Activated T-cell treated with anti-CD3 and anti-CD28 coated beads, Interleukin-2, amount 50 U/mL, for 24 hours (primary cell): ENCODE measurements around the gene MS4A13.
"Not testable (repeated sequence)": the region's sequence is repeated elsewhere in the genome, so short reads cannot be mapped to it uniquely, and the experiment has no call there.

ENCODE experiments used
- DNase-seq: peaks from one replicate; pipeline ENCODE4 v3.0.0-alpha.2; 2020
- H3K27ac Mint-ChIP-seq: 2 replicates; pipeline ENCODE4 v1.8.0; 2020; ENCODE audit warnings: mild to moderate bottlenecking, mixed read lengths
- H3K27me3 Mint-ChIP-seq: 2 replicates; pipeline ENCODE4 v1.8.0; 2020; ENCODE audit warnings: mixed read lengths
- H3K36me3 Mint-ChIP-seq: 2 replicates; pipeline ENCODE4 v1.8.0; 2020; ENCODE audit warnings: low read depth, mixed read lengths
- H3K4me1 Mint-ChIP-seq: 2 replicates; pipeline ENCODE4 v1.8.0; 2020; ENCODE audit warnings: low read depth, mixed read lengths
- H3K4me3 Mint-ChIP-seq: 2 replicates; pipeline ENCODE4 v1.8.0; 2020; ENCODE audit warnings: mild to moderate bottlenecking, moderate library complexity, mixed read lengths
- H3K9me3 Mint-ChIP-seq: 2 replicates; pipeline ENCODE4 v1.8.0; 2020; ENCODE audit warnings: mixed read lengths

Gene MS4A13

GRCh38 chr11:60515144-60515855, at the start of gene MS4A13:
TSS of gene MS4A13 (plus strand) at chr11:60515392. CDS start at chr11:60518084, 2,692 bp downstream.
- H3K9me3 Mint-ChIP-seq, result no peaks in the 10 kb centered on the region
- H3K4me3 Mint-ChIP-seq, result no peak within 1 kb of the TSS
- no peaks in the 10 kb centered on the region for H3K36me3 Mint-ChIP-seq
- no peaks in the 10 kb centered on the region for H3K4me1 Mint-ChIP-seq
- H3K27me3 Mint-ChIP-seq, result peaks cover 56% of the 10 kb centered on the region
- DNase-seq, result no peak
- no peak within 1 kb of the TSS for H3K27ac Mint-ChIP-seq

GRCh38 chr11:60468829-60469228, 46.4 kb upstream of the MS4A13 start:
- H3K4me3 Mint-ChIP-seq, result no peak overlapping the region
- H3K27ac Mint-ChIP-seq, result no peak overlapping the region
- peaks cover 52% of the 10 kb centered on the region for H3K27me3 Mint-ChIP-seq
- H3K4me1 Mint-ChIP-seq, result no peaks in the 10 kb centered on the region
- no peaks in the 10 kb centered on the region for H3K36me3 Mint-ChIP-seq
- H3K9me3 Mint-ChIP-seq, result no peaks in the 10 kb centered on the region
- DNase-seq, result no peak

- no peaks in the 10 kb centered on the region for H3K4me1 Mint-ChIP-seq
- H3K4me3 Mint-ChIP-seq, result no peak overlapping the region
- H3K27me3 Mint-ChIP-seq, result peaks cover 43% of the 10 kb centered on the region
- no peak for DNase-seq
- H3K36me3 Mint-ChIP-seq, result no peaks in the 10 kb centered on the region
- no peaks in the 10 kb centered on the region for H3K9me3 Mint-ChIP-seq
- no peak overlapping the region for H3K27ac Mint-ChIP-seq
Observed at GRCh38 chr11:60469723-60470122, 45.5 kb upstream of the MS4A13 start.

GRCh38 chr11:60477035-60477445, 38.2 kb upstream of the MS4A13 start:
- Mint-ChIP-seq H3K9me3 (no peaks in the 10 kb centered on the region), H3K4me1 (no peaks in the 10 kb centered on the region), H3K4me3 (no peak overlapping the region), H3K36me3 (no peaks in the 10 kb centered on the region), H3K27ac (no peak overlapping the region), H3K27me3 (peaks cover 16% of the 10 kb centered on the region)
- no peak for DNase-seq

GRCh38 chr11:60482361-60482760, 32.8 kb upstream of the MS4A13 start:
- Mint-ChIP-seq H3K36me3 (no peaks in the 10 kb centered on the region), H3K27me3 (peaks cover 4% of the 10 kb centered on the region), H3K9me3 (no peaks in the 10 kb centered on the region), H3K4me3 (no peak overlapping the region), H3K27ac (no peak overlapping the region), H3K4me1 (peaks cover 6% of the 10 kb centered on the region)
- no peak for DNase-seq

GRCh38 chr11:60485987-60486386, 29.2 kb upstream of the MS4A13 start:
- Mint-ChIP-seq H3K4me3 (no peak overlapping the region), H3K27ac (no peak overlapping the region), H3K36me3 (no peaks in the 10 kb centered on the region), H3K4me1 (peaks cover 6% of the 10 kb centered on the region), H3K27me3 (peaks cover 4% of the 10 kb centered on the region), H3K9me3 (no peaks in the 10 kb centered on the region)
- no peak for DNase-seq

- Mint-ChIP-seq H3K27me3 (peaks cover 42% of the 10 kb centered on the region), H3K9me3 (no peaks in the 10 kb centered on the region), H3K36me3 (no peaks in the 10 kb centered on the region), H3K4me3 (no peak within 1 kb of the TSS), H3K27ac (no peak within 1 kb of the TSS), H3K4me1 (no peaks in the 10 kb centered on the region)
- DNase-seq, result no peak
Observed at GRCh38 chr11:60492488-60493009, 22.6 kb upstream of the MS4A13 start, which contains the start of gene MS4A12. TSS of gene MS4A12 (plus strand) at chr11:60492778. CDS start at chr11:60497319, 4,541 bp downstream.

GRCh38 chr11:60493454-60493853, 21.7 kb upstream of the MS4A13 start:
- Mint-ChIP-seq H3K9me3 (no peaks in the 10 kb centered on the region), H3K4me1 (no peaks in the 10 kb centered on the region), H3K36me3 (no peaks in the 10 kb centered on the region), H3K27ac (no peak overlapping the region), H3K4me3 (no peak overlapping the region), H3K27me3 (peaks cover 47% of the 10 kb centered on the region)
- no peak for DNase-seq

- peaks cover 83% of the 10 kb centered on the region for H3K27me3 Mint-ChIP-seq
- no peak for DNase-seq
- no peaks in the 10 kb centered on the region for H3K4me1 Mint-ChIP-seq
- H3K4me3 Mint-ChIP-seq, result no peak overlapping the region
- no peaks in the 10 kb centered on the region for H3K36me3 Mint-ChIP-seq
- H3K9me3 Mint-ChIP-seq, result no peaks in the 10 kb centered on the region
- H3K27ac Mint-ChIP-seq, result no peak overlapping the region
Observed at GRCh38 chr11:60498399-60498798, 16.8 kb upstream of the MS4A13 start.

- Mint-ChIP-seq H3K4me1 (peaks cover 2% of the 10 kb centered on the region), H3K27ac (no peak overlapping the region), H3K27me3 (peaks cover 82% of the 10 kb centered on the region), H3K9me3 (no peaks in the 10 kb centered on the region), H3K36me3 (no peaks in the 10 kb centered on the region), H3K4me3 (no peak overlapping the region)
- no peak for DNase-seq
Observed at GRCh38 chr11:60498853-60499252, 16.3 kb upstream of the MS4A13 start.

- H3K9me3 Mint-ChIP-seq, result no peaks in the 10 kb centered on the region
- peaks cover 75% of the 10 kb centered on the region for H3K27me3 Mint-ChIP-seq
- H3K4me1 Mint-ChIP-seq, result peaks cover 14% of the 10 kb centered on the region
- no peaks in the 10 kb centered on the region for H3K36me3 Mint-ChIP-seq
- H3K27ac Mint-ChIP-seq, result no peak overlapping the region
- DNase-seq, result no peak
- H3K4me3 Mint-ChIP-seq, result no peak overlapping the region
Observed at GRCh38 chr11:60500276-60500910, 14.8 kb upstream of the MS4A13 start.

- peaks cover 76% of the 10 kb centered on the region for H3K27me3 Mint-ChIP-seq
- H3K27ac Mint-ChIP-seq, result no peak overlapping the region
- no peak overlapping the region for H3K4me3 Mint-ChIP-seq
- no peak for DNase-seq
- H3K4me1 Mint-ChIP-seq, result peaks cover 14% of the 10 kb centered on the region
- H3K36me3 Mint-ChIP-seq, result no peaks in the 10 kb centered on the region
- H3K9me3 Mint-ChIP-seq, result no peaks in the 10 kb centered on the region
Observed at GRCh38 chr11:60502221-60502775, 12.9 kb upstream of the MS4A13 start.

GRCh38 chr11:60504219-60504905, 10.8 kb upstream of the MS4A13 start:
- Mint-ChIP-seq H3K27me3 (peaks cover 68% of the 10 kb centered on the region), H3K4me1 (peaks cover 14% of the 10 kb centered on the region), H3K27ac (peak overlapping the region; percentile 59), H3K9me3 (peaks cover 5% of the 10 kb centered on the region), H3K36me3 (no peaks in the 10 kb centered on the region), H3K4me3 (no peak overlapping the region)
- no peak for DNase-seq

- peaks cover 50% of the 10 kb centered on the region for H3K27me3 Mint-ChIP-seq
- not testable (repeated sequence) for H3K27ac Mint-ChIP-seq, H3K36me3 Mint-ChIP-seq, H3K4me1 Mint-ChIP-seq, H3K9me3 Mint-ChIP-seq, H3K4me3 Mint-ChIP-seq, DNase-seq
Observed at GRCh38 chr11:60509609-60510008, 5.6 kb upstream of the MS4A13 start.
